K562 (cell line): ENCODE results near the gene ZNF692. TPM values are rescaled to one million over a fixed set of nuclear protein-coding genes. Genes with fewer than 3 reads are reported as not detected.
A peak's percentile ranks its signal among the peaks of the same experiment; 100 is the strongest.

Experiments
- ATAC-seq: fragments of 200-7000 bp; cut with Tn5 transposase; 3 replicates; pipeline ENCODE4 v1.9.1; 2020; ENCODE audit warnings: moderate library complexity
- BruUV-seq: library from RNA; stranded (reverse); fragments of 400-500 nt; replicated peaks from 2 replicates; lab custom pipeline; 2021; lab: Mats Ljungman, UMichigan
- CTCF ChIA-PET: fragments of 300-600 bp; formaldehyde crosslinking; extraction: SDS; loops from one replicate; lab custom pipeline; 2021; ENCODE audit warnings: low intra/inter-chr PET ratio; lab: Yijun Ruan, JAX
- POLR2A ChIA-PET: fragments of 300-600, 350-650 bp; sonication (Branson Sonifier 250); formaldehyde crosslinking; extraction: SDS; loops from one replicate; lab custom pipeline; 2021; ENCODE audit warnings: antibody characterized with exemption, inconsistent platforms; lab: Yijun Ruan, JAX
- DNase-seq, 4 experiments: peaks; one replicate each; pipeline versions ENCODE4 v3.0.0 to v3.0.0-alpha.2; 2011 to 2018; ENCODE audit warnings: low spot score in 3 of 4, mixed read lengths in 3 of 4; ENCODE audit errors: extremely low read depth in 1 of 4
- FAIRE-seq: peaks from 2 replicates; lab custom pipeline; 2011; peaks lifted over from hg19 to GRCh38; lab: Jason Lieb, UNC
- H2AFZ ChIP-seq: 2 replicates; pipeline ENCODE4 v1.6.0; 2011; ENCODE audit warnings: low read depth, low read length, control low read depth, inconsistent platforms
- H3K27ac ChIP-seq: fragments of 200-600 bp; 3 replicates; pipeline ENCODE4 v1.8.0; 2011; ENCODE audit warnings: low read depth, mild to moderate bottlenecking, control low read depth, inconsistent platforms, low read length, moderate library complexity, mixed read lengths; ENCODE audit errors: extremely low read depth
- H3K27me3 ChIP-seq, 2 experiments: fragments of 300-600 bp in 1 of 2; 2 replicates in 1 of 2; 3 replicates in 1 of 2; pipeline versions ENCODE4 v1.6.0 to v1.8.0; 2011; ENCODE audit warnings: inconsistent platforms in 2 of 2, low read length in 2 of 2, mild to moderate bottlenecking in 1 of 2, mixed read lengths in 1 of 2, moderate library complexity in 1 of 2; ENCODE audit not compliant: control insufficient read depth in 2 of 2, insufficient read depth in 2 of 2
- H3K36me3 ChIP-seq: fragments of 300-600 bp; 3 replicates; pipeline ENCODE4 v1.8.0; 2011; ENCODE audit warnings: mild to moderate bottlenecking, low read length, inconsistent platforms; ENCODE audit not compliant: control insufficient read depth, insufficient read depth
- H3K4me1 ChIP-seq, 2 experiments: fragments of 200-600 bp in 1 of 2; replicated peaks in 1 of 2; 2 replicates in 1 of 2; 3 replicates in 1 of 2; pipeline versions ENCODE4 v1.5.1 to v1.8.0; 2011; ENCODE audit warnings: inconsistent platforms in 2 of 2, low read length in 2 of 2, mild to moderate bottlenecking in 1 of 2, mixed read lengths in 1 of 2, moderate library complexity in 1 of 2; ENCODE audit not compliant: control insufficient read depth in 2 of 2, insufficient read depth in 2 of 2
- H3K4me2 ChIP-seq: 2 replicates; pipeline ENCODE4 v1.6.1; 2011; ENCODE audit warnings: low read length, control low read depth, inconsistent platforms, mixed read lengths; ENCODE audit not compliant: insufficient read depth
- H3K4me3 ChIP-seq: fragments of 200-600 bp; sonication (generic), shearing (Covaris generic); 2 replicates; pipeline ENCODE4 v1.5.1; 2016; ENCODE audit warnings: control low read depth, inconsistent platforms
- H3K79me2 ChIP-seq: fragments of 200-600 bp; 3 replicates; pipeline ENCODE4 v1.8.0; 2011; ENCODE audit warnings: low read length, inconsistent platforms; ENCODE audit not compliant: control insufficient read depth, insufficient read depth
- H3K9ac ChIP-seq, 2 experiments: 2 replicates each; pipeline versions ENCODE4 v1.6.0 to v1.6.1; 2011; ENCODE audit warnings: low read depth in 2 of 2, low read length in 2 of 2, control low read depth in 1 of 2, inconsistent platforms in 1 of 2, mild to moderate bottlenecking in 1 of 2, mixed read lengths in 1 of 2; ENCODE audit not compliant: insufficient read depth in 1 of 2
- H3K9me1 ChIP-seq: one replicate; pipeline ENCODE4 v1.6.0; 2011; ENCODE audit warnings: inconsistent platforms, mild to moderate bottlenecking, low read length, moderate library complexity; ENCODE audit not compliant: control insufficient read depth, insufficient read depth
- H3K9me3 ChIP-seq: replicated peaks from 2 replicates; pipeline ENCODE4 v1.5.1; 2011; ENCODE audit warnings: low read depth, low read length, inconsistent platforms; ENCODE audit not compliant: control insufficient read depth, insufficient read depth
- H4K20me1 ChIP-seq: replicated peaks from 2 replicates; pipeline ENCODE4 v1.6.1; 2011; ENCODE audit warnings: low read length, inconsistent platforms, mixed read lengths; ENCODE audit not compliant: control insufficient read depth, insufficient read depth
- CBFA2T2 ChIP-seq: fragments of 450-650 bp; conservative IDR thresholded peaks from 2 replicates; pipeline ENCODE4 v1.6.1; 2017; ENCODE audit warnings: mild to moderate bottlenecking
- FOSL1 ChIP-seq: fragments of 200-800 bp; sonication (Bioruptor generic); conservative IDR thresholded peaks from 2 replicates; pipeline ENCODE4 v1.6.1; 2016; ENCODE audit warnings: missing genetic modification characterization, missing compliant biosample characterization
- KDM1A ChIP-seq, 2 experiments: fragments of 450-650 bp; IDR thresholded peaks; 2 replicates each; pipeline ENCODE4 v1.6.1; 2016; ENCODE audit warnings: mild to moderate bottlenecking in 2 of 2
- MEF2D ChIP-seq: conservative IDR thresholded peaks from 2 replicates; pipeline ENCODE4 v1.6.1; 2016; ENCODE audit warnings: low read depth, missing genetic modification characterization, missing compliant biosample characterization
- MEIS2 ChIP-seq: fragments of 450-650 bp; IDR thresholded peaks from 2 replicates; pipeline ENCODE4 v1.6.1; 2014; ENCODE audit warnings: mild to moderate bottlenecking; ENCODE audit not compliant: partially characterized antibody
- POLR2AphosphoS5 ChIP-seq: IDR thresholded peaks from 2 replicates; pipeline ENCODE4 v1.6.1; 2011; ENCODE audit warnings: mild to moderate bottlenecking, low read depth, low read length, moderate library complexity; ENCODE audit not compliant: control insufficient read depth, insufficient read depth
- PTTG1 ChIP-seq: fragments of 450-650 bp; IDR thresholded peaks from 2 replicates; pipeline ENCODE4 v1.6.1; 2016; ENCODE audit warnings: low read depth, mild to moderate bottlenecking, missing genetic modification characterization, missing compliant biosample characterization
- SMARCE1 ChIP-seq: fragments of 450-650 bp; IDR thresholded peaks from 2 replicates; pipeline ENCODE4 v1.7.1; 2016; ENCODE audit warnings: mild to moderate bottlenecking
- XRCC3 ChIP-seq: fragments of 450-650 bp; IDR thresholded peaks from 2 replicates; pipeline ENCODE4 v1.6.1; 2017; ENCODE audit warnings: mild to moderate bottlenecking, moderate library complexity
- ZEB2 ChIP-seq: fragments of 450-650 bp; IDR thresholded peaks from 2 replicates; pipeline ENCODE4 v1.6.1; 2016
- ZNF561 ChIP-seq: fragments of 450-650 bp; formaldehyde crosslinking; conservative IDR thresholded peaks from 2 replicates; pipeline ENCODE4 v1.4.0; 2020; ENCODE audit warnings: mild to moderate bottlenecking, moderate library complexity
- WGBS: fragments of 100-300 bp; shearing (Covaris generic); methylation state at CpG from one replicate; pipeline ENCODE4 v1.1.6; 2016; ENCODE audit warnings: low coverage, mixed read lengths; ENCODE audit not compliant: insufficient coverage; ENCODE audit errors: missing lambda C conversion rate; 5-methylcytosine and 5-hydroxymethylcytosine counted together
- in situ Hi-C: fragments of 300-500 bp; cut with MboI; formaldehyde crosslinking; loops from 4 replicates; pipeline ENCODE4 v1.15.0; 2018; ENCODE audit warnings: inconsistent platforms, mixed read lengths
- intact Hi-C: fragments of 100-400 bp; cut with micrococcal nuclease; formaldehyde crosslinking; loops from 2 replicates; pipeline ENCODE4 v1.14.2; 2022
- polyA plus RNA-seq, 8 experiments: library from polyadenylated mRNA; depleted of rRNA in 4 of 8; stranded (reverse) in 5 of 8; unstranded in 3 of 8; fragments of >200 nt; fragmentation: Nextera tagmentation in 2 of 8; fragmentation: Illumina TruSeq in 1 of 8; extraction: Ambion mirVana in 2 of 8; extraction: Trizol in 1 of 8; gene quantifications; 2 replicates each; pipeline versions ENCODE4 v1.2.1 to v1.2.3, GENCODE V29; 2011 to 2014; ENCODE audit warnings: inconsistent platforms in 1 of 8, missing spikeins in 1 of 8
- total RNA-seq, 7 experiments: library from RNA; depleted of rRNA in 6 of 7; stranded (reverse); fragments of >200 nt in 6 of 7; fragmentation: Illumina TruSeq in 2 of 7; extraction: Trizol in 2 of 7; gene quantifications; 2 replicates each; pipeline versions ENCODE4 v1.2.1 to v1.2.3, GENCODE V29; 2011 to 2021; ENCODE audit warnings: low replicate concordance in 1 of 7
- TF ChIP-seq, protein P1 (sequence below): fragments of 450-650 bp; IDR thresholded peaks from 2 replicates; pipeline ENCODE4 v1.6.1; 2016; ENCODE audit warnings: borderline replicate concordance
- TF ChIP-seq, protein P2 (sequence below): fragments of 250-450 bp; sonication (Bioruptor Pico); IDR thresholded peaks from 2 replicates; pipeline ENCODE4 v1.8.0; 2021; ENCODE audit warnings: moderate library complexity, mild to moderate bottlenecking, inconsistent platforms
- TF ChIP-seq, protein P3 (sequence below): sonication (generic); formaldehyde crosslinking; IDR thresholded peaks from 2 replicates; pipeline ENCODE4 v1.8.0; 2022; ENCODE audit warnings: mild to moderate bottlenecking, missing genetic modification reagents
- TF ChIP-seq, protein P4 (sequence below): fragments of 450-650 bp; IDR thresholded peaks from 2 replicates; pipeline ENCODE4 v1.6.1; 2016; ENCODE audit warnings: low read depth, mild to moderate bottlenecking, moderate library complexity
- TF ChIP-seq, protein P5 (sequence below): fragments of 250-450 bp; sonication (Bioruptor Pico); IDR thresholded peaks from 2 replicates; pipeline ENCODE4 v1.5.0; 2021; ENCODE audit warnings: mild to moderate bottlenecking, moderate library complexity

Gene ZNF692
- total and polyA plus RNA-seq, 9 of the 15 experiments (the other 6 are each of a cell fraction or from before 2014, with no cell fraction given), result 8.4 to 143 (median 55.9) TPM

DNA sequence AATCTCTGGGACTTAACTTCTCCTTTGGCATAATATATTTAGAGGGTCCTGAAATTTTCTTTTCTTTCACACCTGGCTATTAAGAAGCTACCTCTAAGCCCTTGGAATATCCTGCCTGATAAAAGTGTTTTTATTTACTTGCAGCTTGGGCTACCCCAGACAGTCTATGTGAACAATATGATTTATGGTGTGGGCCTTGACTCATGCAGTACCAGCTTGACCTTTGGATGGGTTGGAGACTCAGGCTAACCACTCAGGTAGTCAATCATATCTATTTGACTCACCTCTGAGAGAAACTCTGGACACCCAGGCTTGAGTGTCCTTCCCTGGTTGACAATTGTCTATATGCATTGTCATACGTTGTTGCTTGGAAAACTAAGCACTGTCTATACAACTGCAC lies 33.7 kb upstream of the ZNF692 start:
- Histone ChIP-seq H3K9me3 (no peaks in the 10 kb centered on the region), H3K9ac (no peak overlapping the region), H3K36me3 (no peaks in the 10 kb centered on the region), H2AFZ (no peak overlapping the region), H3K4me2 (no peak overlapping the region), H3K9me1 (no peaks in the 10 kb centered on the region), H3K27me3 (no peaks in the 10 kb centered on the region), H3K79me2 (no peaks in the 10 kb centered on the region), H3K27ac (no peak overlapping the region), H3K4me3 (no peak overlapping the region), H3K4me1 (peaks cover 33 to 38% of the 10 kb centered on the region in 2 experiments), H4K20me1 (no peaks in the 10 kb centered on the region)
- intact Hi-C loops, result no loop called here
- WGBS, result 28% methylated on average over 1 of the region's 1 CpG
- FAIRE-seq, result no peak
- BruUV-seq, result no TSS peak
- DNase-seq, result peak in 1 of 4 experiments; percentile 57
- ChIA-PET POLR2A (interaction anchor here (1.8 kb wide), 1 partner anchor 8 kb away, joined by 5 read pairs; no protein-coding TSS in a partner anchor), CTCF (no interaction called here)
- in situ Hi-C loops, result no loop called here
- ATAC-seq, result peak; percentile 3; the same call in 1 of the 3 replicates
- TF ChIP-seq PTTG1 (tag) (no peak), KDM1A (IDR thresholded peaks at IDR 0.05) (peak in 1 of 2 experiments; percentile 41; a peak in 1 of 4 replicates), FOSL1 (tag) (peak; percentile 56), CBFA2T2 (0 out of 2 replicates have a peak, but pooled peaks have one; percentile 5), SMARCE1 (0 out of 2 replicates have a peak, but pooled peaks have one; percentile 26), MEIS2 (peak; percentile 95), XRCC3 (no peak), POLR2AphosphoS5 (no peak), ZEB2 (0 out of 2 replicates have a peak, but pooled peaks have one; percentile 58), ZNF561 (CRISPR knock-in tag) (no peak), MEF2D (tag) (no peak)
- TF ChIP-seq, protein P1, sequence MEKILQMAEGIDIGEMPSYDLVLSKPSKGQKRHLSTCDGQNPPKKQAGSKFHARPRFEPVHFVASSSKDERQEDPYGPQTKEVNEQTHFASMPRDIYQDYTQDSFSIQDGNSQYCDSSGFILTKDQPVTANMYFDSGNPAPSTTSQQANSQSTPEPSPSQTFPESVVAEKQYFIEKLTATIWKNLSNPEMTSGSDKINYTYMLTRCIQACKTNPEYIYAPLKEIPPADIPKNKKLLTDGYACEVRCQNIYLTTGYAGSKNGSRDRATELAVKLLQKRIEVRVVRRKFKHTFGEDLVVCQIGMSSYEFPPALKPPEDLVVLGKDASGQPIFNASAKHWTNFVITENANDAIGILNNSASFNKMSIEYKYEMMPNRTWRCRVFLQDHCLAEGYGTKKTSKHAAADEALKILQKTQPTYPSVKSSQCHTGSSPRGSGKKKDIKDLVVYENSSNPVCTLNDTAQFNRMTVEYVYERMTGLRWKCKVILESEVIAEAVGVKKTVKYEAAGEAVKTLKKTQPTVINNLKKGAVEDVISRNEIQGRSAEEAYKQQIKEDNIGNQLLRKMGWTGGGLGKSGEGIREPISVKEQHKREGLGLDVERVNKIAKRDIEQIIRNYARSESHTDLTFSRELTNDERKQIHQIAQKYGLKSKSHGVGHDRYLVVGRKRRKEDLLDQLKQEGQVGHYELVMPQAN, result no peak
- TF ChIP-seq, protein P2, sequence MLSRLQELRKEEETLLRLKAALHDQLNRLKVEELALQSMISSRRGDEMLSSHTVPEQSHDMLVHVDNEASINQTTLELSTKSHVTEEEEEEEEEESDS (CRISPR knock-in tag), result no peak
- TF ChIP-seq, protein P3, sequence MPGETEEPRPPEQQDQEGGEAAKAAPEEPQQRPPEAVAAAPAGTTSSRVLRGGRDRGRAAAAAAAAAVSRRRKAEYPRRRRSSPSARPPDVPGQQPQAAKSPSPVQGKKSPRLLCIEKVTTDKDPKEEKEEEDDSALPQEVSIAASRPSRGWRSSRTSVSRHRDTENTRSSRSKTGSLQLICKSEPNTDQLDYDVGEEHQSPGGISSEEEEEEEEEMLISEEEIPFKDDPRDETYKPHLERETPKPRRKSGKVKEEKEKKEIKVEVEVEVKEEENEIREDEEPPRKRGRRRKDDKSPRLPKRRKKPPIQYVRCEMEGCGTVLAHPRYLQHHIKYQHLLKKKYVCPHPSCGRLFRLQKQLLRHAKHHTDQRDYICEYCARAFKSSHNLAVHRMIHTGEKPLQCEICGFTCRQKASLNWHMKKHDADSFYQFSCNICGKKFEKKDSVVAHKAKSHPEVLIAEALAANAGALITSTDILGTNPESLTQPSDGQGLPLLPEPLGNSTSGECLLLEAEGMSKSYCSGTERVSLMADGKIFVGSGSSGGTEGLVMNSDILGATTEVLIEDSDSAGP (CRISPR knock-in tag), result no peak
- TF ChIP-seq, protein P4, sequence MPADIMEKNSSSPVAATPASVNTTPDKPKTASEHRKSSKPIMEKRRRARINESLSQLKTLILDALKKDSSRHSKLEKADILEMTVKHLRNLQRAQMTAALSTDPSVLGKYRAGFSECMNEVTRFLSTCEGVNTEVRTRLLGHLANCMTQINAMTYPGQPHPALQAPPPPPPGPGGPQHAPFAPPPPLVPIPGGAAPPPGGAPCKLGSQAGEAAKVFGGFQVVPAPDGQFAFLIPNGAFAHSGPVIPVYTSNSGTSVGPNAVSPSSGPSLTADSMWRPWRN, result no peak
- TF ChIP-seq, protein P5, sequence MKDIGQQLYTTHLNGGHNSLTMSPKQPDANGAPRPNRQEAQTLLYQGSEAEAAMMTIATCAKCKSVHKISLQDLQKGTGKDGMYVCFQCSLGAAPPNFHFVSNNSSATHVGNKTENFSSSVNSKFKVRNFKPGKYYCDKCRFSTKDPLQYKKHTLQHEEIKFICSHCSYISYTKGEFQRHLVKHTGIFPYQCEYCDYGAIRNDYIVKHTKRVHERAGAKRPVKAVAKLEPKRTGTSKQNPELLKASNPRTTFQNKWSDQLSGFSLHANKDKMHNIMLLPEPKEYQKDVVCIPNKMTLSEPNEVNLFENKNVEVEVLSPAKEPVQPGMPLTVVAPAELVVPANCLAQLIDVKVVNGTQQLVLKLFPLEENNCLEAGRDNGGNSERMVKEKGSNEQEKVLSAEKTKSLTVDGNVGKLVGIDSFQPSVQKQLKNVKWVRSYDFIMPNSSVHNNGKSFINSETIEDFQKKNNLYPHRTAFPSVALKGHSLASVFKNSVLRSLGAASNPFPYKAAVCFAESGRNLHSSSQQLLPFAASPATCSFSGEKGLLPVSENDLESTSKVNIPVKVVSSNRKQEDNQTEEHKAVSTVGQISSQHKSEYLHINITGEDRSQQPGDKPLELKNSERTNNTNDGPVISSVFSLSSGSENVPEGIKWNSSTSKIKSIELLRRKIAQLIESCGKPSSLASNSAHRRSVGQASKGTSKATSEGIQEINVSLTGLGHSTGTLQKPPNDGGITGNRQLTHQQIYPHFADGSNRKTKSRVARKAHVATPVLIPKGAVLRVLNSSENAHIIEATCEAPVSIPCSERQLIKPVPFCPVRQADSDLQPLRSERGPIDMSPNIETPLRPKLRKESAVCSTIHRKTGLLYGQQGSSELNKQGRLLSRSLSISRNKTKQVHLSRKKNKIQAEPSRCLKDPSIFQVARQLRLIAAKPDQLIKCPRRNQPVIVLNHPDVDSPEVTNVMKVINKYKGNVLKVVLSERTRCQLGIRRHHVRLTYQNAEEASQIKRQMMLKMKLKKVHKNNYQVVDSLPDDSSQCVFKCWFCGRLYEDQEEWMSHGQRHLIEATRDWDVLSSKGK (CRISPR knock-in tag), result no peak
